Neural cell (in vitro differentiated cells): ENCODE data around the gene GFI1. TPM values are rescaled to one million over a fixed set of nuclear protein-coding genes. Genes with fewer than 3 reads are reported as not detected.

Experiments used
- H2AFZ ChIP-seq: fragments of 200-600, 300-800 bp; sonication (generic), shearing (Covaris generic); 2 replicates; pipeline ENCODE4 v1.6.0; 2014; ENCODE audit warnings: low read depth, mild to moderate bottlenecking, antibody characterized with exemption, low read length, moderate library complexity
- H3F3A ChIP-seq: fragments of 200-600 bp; shearing (Covaris generic); 2 replicates; pipeline ENCODE4 v1.6.1; 2016; ENCODE audit warnings: mild to moderate bottlenecking, moderate library complexity, mixed read lengths, antibody characterized with exemption, low read length; ENCODE audit not compliant: insufficient read depth, poor library complexity, severe bottlenecking
- H3K27ac ChIP-seq: fragments of 200-600, 300-800 bp; sonication (generic), shearing (Covaris generic); 2 replicates; pipeline ENCODE4 v1.5.1; 2014; ENCODE audit warnings: mild to moderate bottlenecking, low read length, moderate library complexity
- H3K27me3 ChIP-seq: fragments of 300-800, 200-600 bp; sonication (generic), shearing (Covaris generic); 2 replicates; pipeline ENCODE4 v1.6.0; 2014; ENCODE audit warnings: mild to moderate bottlenecking, low read depth, low read length, moderate library complexity; ENCODE audit not compliant: insufficient read depth
- H3K36me3 ChIP-seq: fragments of 300-800, 200-600 bp; sonication (generic), shearing (Covaris generic); 2 replicates; pipeline ENCODE4 v1.5.1; 2014; ENCODE audit warnings: mild to moderate bottlenecking, antibody characterized with exemption, low read length, moderate library complexity; ENCODE audit not compliant: insufficient read depth
- H3K4me2 ChIP-seq: fragments of 300-800, 200-600 bp; sonication (generic), shearing (Covaris generic); 2 replicates; pipeline ENCODE4 v1.6.0; 2014; ENCODE audit warnings: mild to moderate bottlenecking, low read length
- H3K4me3 ChIP-seq: fragments of 300-800, 200-600 bp; sonication (generic), shearing (Covaris generic); 2 replicates; pipeline ENCODE4 v1.5.1; 2014; ENCODE audit warnings: mild to moderate bottlenecking, low read length, moderate library complexity
- H3K79me2 ChIP-seq: fragments of 200-600 bp; shearing (Covaris generic); replicated peaks from 2 replicates; pipeline ENCODE4 v1.6.0; 2014; ENCODE audit warnings: mild to moderate bottlenecking, low read length, moderate library complexity; ENCODE audit not compliant: insufficient read depth
- H3K9ac ChIP-seq: fragments of 300-800, 200-600 bp; sonication (generic), shearing (Covaris generic); 2 replicates; pipeline ENCODE4 v1.6.1; 2016; ENCODE audit warnings: mild to moderate bottlenecking, low read length, mixed read lengths
- H3K9me2 ChIP-seq: fragments of 200-600 bp; shearing (Covaris generic); 2 replicates; pipeline ENCODE4 v1.6.1; 2016; ENCODE audit warnings: mild to moderate bottlenecking, low read length, mixed read lengths; ENCODE audit not compliant: insufficient read depth
- H3K9me3 ChIP-seq: fragments of 200-600, 300-800 bp; sonication (generic), shearing (Covaris generic); 2 replicates; pipeline ENCODE4 v1.6.1; 2016; ENCODE audit warnings: mild to moderate bottlenecking, mixed run types, low read length, moderate library complexity, mixed read lengths
- H4K20me1 ChIP-seq: fragments of 200-600 bp; shearing (Covaris generic); 2 replicates; pipeline ENCODE4 v1.6.1; 2016; ENCODE audit warnings: mild to moderate bottlenecking, mixed run types; ENCODE audit not compliant: insufficient read depth
- CTCF ChIP-seq: fragments of 450-650 bp; IDR thresholded peaks from 2 replicates; pipeline ENCODE4 v1.5.1; 2014; ENCODE audit warnings: antibody characterized with exemption, mild to moderate bottlenecking, moderate library complexity; ENCODE audit not compliant: poor library complexity, severe bottlenecking
- EP300 ChIP-seq: fragments of 450-650 bp; conservative IDR thresholded peaks from 2 replicates; pipeline ENCODE4 v1.6.1; 2014; ENCODE audit warnings: antibody characterized with exemption, mild to moderate bottlenecking, moderate library complexity; ENCODE audit not compliant: poor library complexity, severe bottlenecking
- EZH2 ChIP-seq: fragments of 200-600, 300-800 bp; shearing (Covaris generic), sonication (generic); IDR thresholded peaks from 2 replicates; pipeline ENCODE4 v1.6.1; 2014; ENCODE audit warnings: antibody characterized with exemption, low read length, borderline replicate concordance, mild to moderate bottlenecking; ENCODE audit not compliant: insufficient read depth, poor library complexity, severe bottlenecking
- MXI1 ChIP-seq: fragments of 450-650 bp; conservative IDR thresholded peaks from 2 replicates; pipeline ENCODE4 v1.6.1; 2014; ENCODE audit warnings: antibody characterized with exemption, mild to moderate bottlenecking; ENCODE audit not compliant: poor library complexity, severe bottlenecking
- POLR2AphosphoS5 ChIP-seq: IDR thresholded peaks from 2 replicates; pipeline ENCODE4 v1.6.1; 2012
- RAD21 ChIP-seq: fragments of 450-650 bp; conservative IDR thresholded peaks from 2 replicates; pipeline ENCODE4 v1.6.1; 2014; ENCODE audit warnings: antibody characterized with exemption, mild to moderate bottlenecking, moderate library complexity
- REST ChIP-seq: IDR thresholded peaks from 2 replicates; pipeline ENCODE4 v1.6.1; 2012; ENCODE audit warnings: borderline replicate concordance
- SMC3 ChIP-seq: fragments of 450-650 bp; conservative IDR thresholded peaks from 2 replicates; pipeline ENCODE4 v1.6.1; 2014; ENCODE audit warnings: antibody characterized with exemption, mild to moderate bottlenecking, moderate library complexity; ENCODE audit not compliant: poor library complexity
- TAF1 ChIP-seq: IDR thresholded peaks from 2 replicates; pipeline ENCODE4 v1.6.1; 2012; ENCODE audit warnings: low read depth
- polyA plus RNA-seq: library from polyadenylated mRNA; depleted of rRNA; stranded (reverse); fragments of >200 nt; gene quantifications from 2 replicates; pipeline ENCODE4 v1.2.3, GENCODE V29; 2014

The GFI1 gene
- polyA plus RNA-seq, 1 donor from 2014 or later = not detected

GRCh38 chr1:92475029-92475428 is 11.7 kb downstream of the GFI1 start:
- no peak overlapping the region for H3K9ac ChIP-seq
- TF ChIP-seq REST (no peak), TAF1 (no peak), POLR2AphosphoS5 (no peak), RAD21 (no peak)
- H3K27me3 ChIP-seq = peaks cover 42% of the 10 kb centered on the region
- no peaks in the 10 kb centered on the region for H4K20me1 ChIP-seq
- no peaks in the 10 kb centered on the region for H3F3A ChIP-seq
- H3K79me2 ChIP-seq = no peaks in the 10 kb centered on the region
- H3K9me3 ChIP-seq = no peaks in the 10 kb centered on the region
- H3K9me2 ChIP-seq = no peaks in the 10 kb centered on the region
- no peaks in the 10 kb centered on the region for H3K36me3 ChIP-seq
- H2AFZ ChIP-seq = no peak overlapping the region
- H3K4me2 ChIP-seq = no peak overlapping the region
- H3K4me3 ChIP-seq = no peak overlapping the region
- H3K27ac ChIP-seq = no peak overlapping the region

- H3K4me2 ChIP-seq = no peak overlapping the region
- H3K36me3 ChIP-seq = no peaks in the 10 kb centered on the region
- no peak overlapping the region for H3K9ac ChIP-seq
- H3K27me3 ChIP-seq = peaks cover 31% of the 10 kb centered on the region
- no peaks in the 10 kb centered on the region for H3K9me2 ChIP-seq
- no peaks in the 10 kb centered on the region for H3K9me3 ChIP-seq
- no peak overlapping the region for H3K27ac ChIP-seq
- H4K20me1 ChIP-seq = no peaks in the 10 kb centered on the region
- TF ChIP-seq EZH2 = no peak
- no peaks in the 10 kb centered on the region for H3F3A ChIP-seq
- no peak overlapping the region for H3K4me3 ChIP-seq
- H2AFZ ChIP-seq = no peak overlapping the region
- no peaks in the 10 kb centered on the region for H3K79me2 ChIP-seq
These were observed 12.8 kb downstream of the GFI1 start for GRCh38 chr1:92473781-92474495.

GRCh38 chr1:92470216-92470615 is 16.5 kb downstream of the GFI1 start:
- Histone ChIP-seq H3K36me3 (no peaks in the 10 kb centered on the region), H3K9ac (no peak overlapping the region), H4K20me1 (no peaks in the 10 kb centered on the region), H2AFZ (no peak overlapping the region), H3K4me3 (no peak overlapping the region), H3K27ac (no peak overlapping the region), H3K79me2 (no peaks in the 10 kb centered on the region), H3F3A (no peaks in the 10 kb centered on the region), H3K9me3 (no peaks in the 10 kb centered on the region), H3K27me3 (no peaks in the 10 kb centered on the region), H3K4me2 (no peak overlapping the region), H3K9me2 (no peaks in the 10 kb centered on the region)
- TF ChIP-seq RAD21 = no peak
- TF ChIP-seq EP300 = no peak
- TF ChIP-seq SMC3 = no peak
- TF ChIP-seq MXI1 = no peak
- TF ChIP-seq CTCF = no peak
- no peak for TF ChIP-seq EZH2
- no peak for TF ChIP-seq POLR2AphosphoS5
- TF ChIP-seq REST = no peak
- no peak for TF ChIP-seq TAF1
